ENCODE data around the gene PLA2G2C. TPM values are rescaled to one million over a fixed set of nuclear protein-coding genes. Genes with fewer than 3 reads are reported as not detected.
"Not testable (repeated sequence)": the region's sequence is repeated elsewhere in the genome, so short reads cannot be mapped to it uniquely, and the experiment has no call there.

The PLA2G2C gene
- total RNA-seq, 1 donor from 2014 or later: 0.28 TPM

DNA sequence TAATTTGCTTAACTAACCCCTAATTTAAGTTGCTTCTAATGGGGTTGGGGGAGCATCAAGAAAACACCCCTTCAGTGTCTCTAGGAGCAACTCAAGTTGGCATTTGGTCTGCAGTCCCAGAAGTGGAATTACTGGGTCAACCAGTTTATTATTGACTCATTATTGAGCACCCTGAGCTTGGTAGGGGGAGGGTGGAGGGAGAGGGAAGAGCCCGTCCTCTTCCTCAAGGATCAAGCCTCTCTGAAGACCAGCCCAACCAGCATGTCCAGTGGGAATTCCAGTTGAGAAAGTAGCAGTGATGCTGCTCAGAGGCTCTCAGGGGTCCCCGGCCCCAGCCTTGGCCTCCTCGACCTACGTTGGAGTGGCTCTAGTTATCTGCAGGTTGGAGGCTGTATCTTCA is 49.3 kb downstream of the PLA2G2C start:
- peaks cover 14% of the 10 kb centered on the region for H3K27me3 Mint-ChIP-seq
- no peak overlapping the region for H3K4me3 Mint-ChIP-seq
- H3K9me3 Mint-ChIP-seq: peaks cover 3% of the 10 kb centered on the region
- no peak for DNase-seq
- no peaks in the 10 kb centered on the region for H3K36me3 Mint-ChIP-seq (ENCODE audit: low read depth)
- H3K27ac Mint-ChIP-seq: no peak overlapping the region
- H3K4me1 Mint-ChIP-seq: no peaks in the 10 kb centered on the region
- intact Hi-C loops (cut with micrococcal nuclease): no loop called here

DNA sequence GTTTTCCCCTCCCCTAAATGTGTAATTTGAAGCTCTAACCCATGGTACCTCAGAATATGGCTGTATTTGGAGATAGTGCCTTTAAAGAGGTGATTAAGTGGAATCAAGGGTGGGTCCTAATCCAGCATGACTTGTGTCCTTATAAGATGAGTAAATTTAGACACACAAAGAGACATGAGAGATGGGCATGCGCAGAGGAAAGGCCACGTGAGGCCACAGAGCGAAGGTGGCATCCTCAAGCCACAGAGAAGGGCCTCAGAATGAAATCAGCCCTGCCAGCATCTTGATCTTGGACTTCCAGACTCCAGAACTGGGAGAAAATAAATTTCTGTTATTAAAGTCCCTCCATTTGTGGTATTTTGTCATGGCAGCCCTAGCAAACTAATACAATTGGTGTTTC is 50.1 kb downstream of the PLA2G2C start:
- Mint-ChIP-seq H3K4me1 (no peaks in the 10 kb centered on the region), H3K27ac (no peak overlapping the region), H3K27me3 (peaks cover 17% of the 10 kb centered on the region), H3K9me3 (peaks cover 4% of the 10 kb centered on the region), H3K36me3 (ENCODE audit: low read depth) (no peaks in the 10 kb centered on the region), H3K4me3 (no peak overlapping the region)
- no peak for DNase-seq
- intact Hi-C loops (cut with micrococcal nuclease): no loop called here

GRCh38 chr1:20134995-20135394 is 51.3 kb downstream of the PLA2G2C start:
- no peak overlapping the region for H3K27ac Mint-ChIP-seq
- intact Hi-C loops (cut with micrococcal nuclease): no loop called here
- H3K36me3 Mint-ChIP-seq (ENCODE audit: low read depth): no peaks in the 10 kb centered on the region
- H3K4me3 Mint-ChIP-seq: no peak overlapping the region
- H3K4me1 Mint-ChIP-seq: no peaks in the 10 kb centered on the region
- peaks cover 4% of the 10 kb centered on the region for H3K9me3 Mint-ChIP-seq
- no peak for DNase-seq
- H3K27me3 Mint-ChIP-seq: peaks cover 17% of the 10 kb centered on the region

GRCh38 chr1:20130518-20130917 is 55.8 kb downstream of the PLA2G2C start:
- H3K27ac Mint-ChIP-seq; DNase-seq; H3K9me3 Mint-ChIP-seq; H3K4me3 Mint-ChIP-seq; intact Hi-C loops (cut with micrococcal nuclease); H3K4me1 Mint-ChIP-seq; H3K36me3 Mint-ChIP-seq (ENCODE audit: low read depth): not testable (repeated sequence)
- H3K27me3 Mint-ChIP-seq: peaks cover 14% of the 10 kb centered on the region

DNA sequence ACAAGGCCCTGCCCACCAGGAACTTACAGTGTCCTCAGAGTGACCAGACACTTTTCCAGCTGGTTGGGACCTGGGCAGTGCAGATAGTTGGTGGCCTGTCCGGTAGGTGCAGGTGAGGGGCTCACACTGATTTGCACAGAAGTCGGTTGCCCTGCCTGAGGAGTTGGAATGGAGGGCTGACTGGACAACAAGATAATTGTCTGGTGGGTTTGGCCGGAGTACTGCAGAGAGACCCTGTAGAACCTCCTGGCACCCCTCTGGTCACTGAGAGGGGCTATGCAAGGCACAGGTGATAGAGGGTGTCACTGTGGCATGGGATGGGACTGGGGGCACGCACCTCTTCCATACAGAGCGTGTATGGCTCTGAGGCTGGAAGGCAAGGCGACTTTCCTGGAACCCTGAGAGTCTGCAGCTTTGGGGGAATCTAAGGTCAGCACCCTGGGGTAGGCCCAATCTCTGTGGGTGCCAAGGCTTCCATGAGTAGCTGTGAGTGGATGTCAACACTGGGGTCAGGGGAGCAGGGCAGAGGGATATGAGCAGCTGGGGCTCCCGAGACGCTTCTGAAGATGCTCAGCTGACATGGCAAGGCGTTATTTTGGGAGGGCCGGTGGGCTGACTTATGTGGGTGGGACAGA is 59.4 kb downstream of the PLA2G2C start:
- no peak overlapping the region for H3K27ac Mint-ChIP-seq
- intact Hi-C loops (cut with micrococcal nuclease): no loop called here
- H3K36me3 Mint-ChIP-seq (ENCODE audit: low read depth): no peaks in the 10 kb centered on the region
- H3K9me3 Mint-ChIP-seq: no peaks in the 10 kb centered on the region
- no peak overlapping the region for H3K4me3 Mint-ChIP-seq
- peaks cover 5% of the 10 kb centered on the region for H3K27me3 Mint-ChIP-seq
- no peak for DNase-seq
- no peaks in the 10 kb centered on the region for H3K4me1 Mint-ChIP-seq

DNA sequence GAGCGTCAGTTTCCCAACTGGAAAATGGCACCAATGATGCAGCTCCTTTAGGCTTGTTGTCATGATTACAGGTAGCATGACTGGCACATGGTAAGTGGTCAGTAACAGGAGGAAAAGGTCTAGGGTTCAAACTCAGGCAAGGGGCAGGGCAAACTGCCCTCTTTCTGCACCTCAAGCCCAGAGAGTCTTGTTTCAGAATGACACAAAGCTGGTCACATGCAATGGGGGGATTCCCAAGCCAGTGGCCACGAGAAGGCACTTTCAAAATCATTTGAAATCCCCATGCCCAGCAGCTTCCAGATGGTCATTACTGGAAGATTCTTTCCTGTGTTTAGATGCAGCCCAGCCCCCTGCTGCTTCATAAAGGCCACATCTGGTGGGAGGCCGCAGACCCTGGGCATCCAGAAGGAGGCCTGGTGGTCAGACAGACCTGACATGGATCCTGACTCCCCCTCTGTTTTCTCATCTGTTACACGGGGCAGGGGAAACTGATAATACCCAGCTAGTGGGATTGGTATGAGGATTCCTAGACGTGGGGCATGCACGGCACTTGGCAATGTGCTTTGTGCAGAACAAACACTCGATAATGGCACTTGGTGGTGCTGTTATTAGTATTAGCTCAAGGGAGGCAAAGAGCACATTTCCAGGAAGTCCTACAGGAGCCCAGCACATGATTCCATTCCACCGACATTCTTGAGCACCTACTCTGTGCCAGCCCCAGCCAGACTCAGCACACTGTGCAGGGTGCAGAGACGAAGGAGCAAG is 60.1 kb downstream of the PLA2G2C start:
- DNase-seq: no peak
- intact Hi-C loops (cut with micrococcal nuclease): no loop called here
- no peak overlapping the region for H3K27ac Mint-ChIP-seq
- H3K4me1 Mint-ChIP-seq: no peaks in the 10 kb centered on the region
- H3K27me3 Mint-ChIP-seq: peaks cover 4% of the 10 kb centered on the region
- H3K9me3 Mint-ChIP-seq: no peaks in the 10 kb centered on the region
- H3K4me3 Mint-ChIP-seq: no peak overlapping the region
- H3K36me3 Mint-ChIP-seq (ENCODE audit: low read depth): no peaks in the 10 kb centered on the region

DNA sequence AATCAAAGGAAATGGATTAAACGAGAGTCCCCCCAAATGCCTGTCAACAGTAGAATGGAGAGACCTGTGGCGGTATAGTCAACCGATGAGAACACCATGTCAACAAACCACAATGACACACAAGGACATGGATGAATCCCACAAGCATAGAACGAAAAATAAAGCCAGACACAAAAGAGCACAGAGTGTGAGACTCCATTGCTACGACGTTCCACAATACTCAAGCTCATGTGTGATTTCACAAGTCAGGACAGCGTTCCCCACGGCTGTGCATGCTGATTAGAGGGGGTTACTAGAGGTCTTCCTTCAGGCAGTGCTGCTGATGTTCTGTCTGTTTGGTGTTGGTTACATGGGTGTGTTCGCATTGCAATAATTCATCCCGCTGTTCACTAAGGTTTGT is 61.2 kb downstream of the PLA2G2C start:
- H3K36me3 Mint-ChIP-seq (ENCODE audit: low read depth): no peaks in the 10 kb centered on the region
- no peak overlapping the region for H3K27ac Mint-ChIP-seq
- no peaks in the 10 kb centered on the region for H3K9me3 Mint-ChIP-seq
- peaks cover 7% of the 10 kb centered on the region for H3K27me3 Mint-ChIP-seq
- intact Hi-C loops (cut with micrococcal nuclease): no loop called here
- no peak overlapping the region for H3K4me3 Mint-ChIP-seq
- no peaks in the 10 kb centered on the region for H3K4me1 Mint-ChIP-seq
- no peak for DNase-seq

DNA sequence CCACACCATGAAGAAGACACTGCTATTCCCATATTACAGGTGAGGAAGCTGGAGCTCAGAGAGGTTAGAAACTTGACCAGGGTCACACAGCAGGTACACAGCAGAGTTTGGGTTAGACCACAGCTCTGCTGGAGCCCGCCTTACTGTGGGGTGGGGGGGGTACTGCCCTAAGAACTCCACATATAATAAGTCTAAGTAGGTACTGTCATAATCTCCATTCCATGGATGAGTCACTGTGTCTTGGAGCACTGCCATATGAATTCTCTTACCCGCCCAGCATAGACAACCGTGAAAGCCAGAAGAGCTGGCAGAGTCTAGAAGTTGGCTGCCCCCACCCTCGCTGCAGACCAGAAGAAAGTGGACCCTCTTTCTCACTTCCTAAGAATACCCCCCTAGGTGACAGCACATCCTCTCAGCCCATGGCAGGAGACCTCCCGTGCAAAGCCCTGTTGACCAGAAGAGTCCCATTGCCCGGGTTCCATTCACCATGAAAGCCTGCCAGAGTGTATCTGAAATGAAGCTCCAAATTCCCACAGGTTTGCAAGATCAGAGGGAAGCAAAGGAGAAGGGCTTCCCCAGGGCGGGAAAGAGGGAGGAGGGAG is 61.8 kb downstream of the PLA2G2C start:
- intact Hi-C loops (cut with micrococcal nuclease): no loop called here
- DNase-seq: no peak
- Mint-ChIP-seq H3K4me3 (no peak overlapping the region), H3K27ac (no peak overlapping the region), H3K4me1 (no peaks in the 10 kb centered on the region), H3K36me3 (ENCODE audit: low read depth) (no peaks in the 10 kb centered on the region), H3K27me3 (peaks cover 7% of the 10 kb centered on the region), H3K9me3 (no peaks in the 10 kb centered on the region)

DNA sequence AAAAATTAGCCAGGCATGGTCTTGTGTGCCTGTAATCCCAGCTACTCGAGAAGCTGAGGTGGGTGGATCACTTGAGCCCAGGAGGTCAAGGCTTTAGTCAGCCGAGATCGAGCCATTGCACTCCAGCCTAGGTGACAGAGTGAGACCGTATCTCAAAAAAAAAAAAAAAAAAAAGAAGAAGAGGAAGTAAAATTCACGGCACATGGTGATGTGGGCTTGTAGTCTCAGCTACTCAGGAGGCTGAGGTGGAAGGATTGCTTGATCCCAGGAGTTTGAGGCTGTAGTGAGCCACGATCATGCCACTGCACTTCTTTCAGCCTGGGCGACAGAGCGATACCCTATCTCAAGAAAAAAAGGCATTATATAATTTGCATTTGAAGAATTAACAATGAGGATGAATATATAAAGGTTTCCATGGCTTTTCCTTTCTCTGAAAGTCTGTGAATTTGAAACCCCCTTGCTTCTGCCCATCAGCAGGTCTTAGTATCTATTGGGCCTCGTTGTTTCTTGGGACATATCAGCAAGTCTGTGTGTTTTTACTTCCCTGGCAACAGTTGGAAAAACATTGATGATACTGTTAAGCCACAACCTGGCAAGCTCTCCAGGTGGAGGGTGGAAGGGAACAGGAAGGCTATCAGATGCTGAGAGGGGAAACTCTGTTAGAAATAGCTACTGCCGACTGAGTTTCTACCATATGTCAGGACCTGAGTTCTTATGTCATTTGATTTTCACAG is 62.4 kb downstream of the PLA2G2C start:
- H3K9me3 Mint-ChIP-seq: no peaks in the 10 kb centered on the region
- H3K4me1 Mint-ChIP-seq: no peaks in the 10 kb centered on the region
- intact Hi-C loops (cut with micrococcal nuclease): no loop called here
- no peak overlapping the region for H3K4me3 Mint-ChIP-seq
- DNase-seq: no peak
- peaks cover 7% of the 10 kb centered on the region for H3K27me3 Mint-ChIP-seq
- no peaks in the 10 kb centered on the region for H3K36me3 Mint-ChIP-seq (ENCODE audit: low read depth)
- H3K27ac Mint-ChIP-seq: no peak overlapping the region

DNA sequence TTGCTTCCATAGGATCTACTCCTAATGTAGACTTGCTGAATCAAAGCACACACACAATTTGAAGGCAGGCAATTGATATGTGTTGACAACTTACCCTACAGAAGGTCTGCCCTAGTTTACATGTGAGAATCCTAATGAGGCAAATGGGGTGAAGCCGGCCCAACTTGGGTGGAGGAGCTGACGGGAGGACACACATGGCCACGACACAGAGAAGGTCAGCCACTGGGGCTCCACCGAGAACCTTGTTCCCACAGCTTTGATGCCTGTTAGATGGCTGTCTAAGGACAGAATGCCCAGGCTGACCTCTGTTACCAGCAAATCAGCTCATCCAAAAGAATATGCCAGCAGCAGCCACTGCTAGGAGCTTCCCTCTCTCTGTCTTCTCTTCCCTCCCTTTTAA is 65.5 kb downstream of the PLA2G2C start:
- Mint-ChIP-seq H3K9me3 (no peaks in the 10 kb centered on the region), H3K36me3 (ENCODE audit: low read depth) (no peaks in the 10 kb centered on the region), H3K27me3 (peaks cover 10% of the 10 kb centered on the region), H3K4me1 (no peaks in the 10 kb centered on the region), H3K4me3 (no peak overlapping the region), H3K27ac (no peak overlapping the region)
- no peak for DNase-seq
- intact Hi-C loops (cut with micrococcal nuclease): no loop called here

DNA sequence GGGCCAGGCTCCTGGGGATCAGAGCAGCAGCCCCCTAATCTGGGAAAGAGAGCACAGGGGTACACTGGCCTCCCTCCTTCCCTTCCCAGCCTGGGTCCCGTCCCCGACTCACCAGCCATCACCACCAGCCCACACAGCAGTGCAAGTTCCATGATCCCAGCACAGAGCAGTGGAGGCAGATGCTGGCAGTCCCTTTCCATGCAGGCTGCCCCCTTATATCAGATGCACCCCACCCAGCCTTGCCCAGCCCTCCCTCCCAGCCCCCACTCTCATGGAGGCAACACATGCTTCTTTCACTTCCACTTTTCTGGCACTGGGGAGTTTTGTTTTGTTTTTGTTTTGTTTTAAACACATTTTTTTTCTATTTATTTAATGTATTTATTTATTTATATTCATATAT is 67.0 kb downstream of the PLA2G2C start, which contains the start of gene PLA2G2D:
PLA2G2D (minus strand) TSS at position 190 of the 400 bp plus-strand sequence; CDS start at position 152, 38 bp downstream.
- H3K36me3 Mint-ChIP-seq (ENCODE audit: low read depth): no peaks in the 10 kb centered on the region
- no peak within 1 kb of the TSS for H3K27ac Mint-ChIP-seq
- H3K9me3 Mint-ChIP-seq: no peaks in the 10 kb centered on the region
- peaks cover 10% of the 10 kb centered on the region for H3K27me3 Mint-ChIP-seq
- intact Hi-C loops (cut with micrococcal nuclease): no loop called here
- H3K4me3 Mint-ChIP-seq: no peak within 1 kb of the TSS
- no peaks in the 10 kb centered on the region for H3K4me1 Mint-ChIP-seq
- no peak for DNase-seq

DNA sequence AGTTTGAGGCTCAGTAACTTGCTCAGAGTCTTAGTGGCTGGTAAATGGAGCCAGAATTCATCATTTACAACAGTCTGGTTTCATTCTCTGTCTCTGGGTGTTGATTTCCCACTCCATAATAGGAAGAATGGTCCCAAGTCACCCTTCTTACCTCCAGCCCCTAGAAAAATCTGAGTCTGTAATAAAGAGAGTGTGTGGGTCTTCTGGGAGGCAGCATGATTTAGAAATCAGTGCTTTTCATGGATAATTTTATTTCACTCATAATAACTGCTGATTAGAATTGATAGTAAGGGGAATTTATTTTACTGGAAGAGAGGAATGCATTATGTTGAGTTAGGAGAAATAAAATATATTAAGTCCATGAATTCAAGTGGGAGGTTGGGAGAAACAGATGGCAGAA is 69.1 kb downstream of the PLA2G2C start:
- Mint-ChIP-seq H3K27ac (no peak overlapping the region), H3K4me1 (no peaks in the 10 kb centered on the region), H3K4me3 (no peak overlapping the region), H3K9me3 (no peaks in the 10 kb centered on the region), H3K36me3 (ENCODE audit: low read depth) (no peaks in the 10 kb centered on the region), H3K27me3 (peaks cover 9% of the 10 kb centered on the region)
- DNase-seq: no peak
- intact Hi-C loops (cut with micrococcal nuclease): no loop called here

DNA sequence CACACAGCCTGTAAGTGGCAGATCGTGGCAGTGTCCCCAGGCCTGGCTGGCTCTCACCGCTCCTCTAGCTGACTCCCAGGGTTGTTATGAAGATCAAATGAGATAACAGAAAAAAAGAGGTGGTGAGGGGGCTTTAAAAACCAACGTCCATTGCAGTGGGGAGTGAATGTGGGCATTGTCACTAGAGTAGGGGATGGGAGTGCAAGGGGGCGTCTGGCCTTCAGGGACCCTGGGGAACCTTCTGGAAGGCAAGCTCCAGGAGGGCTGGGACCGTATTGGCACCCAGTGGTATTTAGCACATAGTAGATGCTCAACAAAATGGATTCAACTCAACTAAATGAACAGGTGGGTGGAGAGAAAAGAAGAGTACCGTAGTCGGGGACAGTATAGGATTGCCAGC is 70.4 kb downstream of the PLA2G2C start:
- H3K9me3 Mint-ChIP-seq: no peaks in the 10 kb centered on the region
- peaks cover 3% of the 10 kb centered on the region for H3K27me3 Mint-ChIP-seq
- H3K4me3 Mint-ChIP-seq: no peak overlapping the region
- H3K27ac Mint-ChIP-seq: no peak overlapping the region
- no peak for DNase-seq
- intact Hi-C loops (cut with micrococcal nuclease): no loop called here
- H3K4me1 Mint-ChIP-seq: no peaks in the 10 kb centered on the region
- no peaks in the 10 kb centered on the region for H3K36me3 Mint-ChIP-seq (ENCODE audit: low read depth)

DNA sequence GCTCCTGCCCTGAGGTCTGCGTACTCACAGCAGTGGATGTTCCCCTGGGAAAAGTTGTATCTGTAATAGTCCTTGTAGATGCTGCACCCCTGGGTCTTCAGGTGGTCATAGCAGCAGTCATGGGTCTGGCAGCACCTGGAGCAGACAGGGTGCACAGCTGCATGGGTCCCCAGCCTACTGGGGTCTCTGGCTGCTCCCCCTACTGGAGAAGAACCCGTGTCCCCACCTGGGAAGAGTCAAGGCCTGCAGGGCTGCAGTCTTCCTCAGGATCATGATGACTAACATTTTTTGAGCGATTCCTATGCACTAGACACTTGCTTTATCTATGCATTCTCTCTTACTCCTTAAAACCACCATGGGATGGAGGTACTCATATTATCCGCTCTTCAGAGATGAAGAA is 70.8 kb downstream of the PLA2G2C start:
- Mint-ChIP-seq H3K36me3 (ENCODE audit: low read depth) (no peaks in the 10 kb centered on the region), H3K4me1 (no peaks in the 10 kb centered on the region), H3K27me3 (peaks cover 3% of the 10 kb centered on the region), H3K27ac (no peak overlapping the region), H3K9me3 (no peaks in the 10 kb centered on the region), H3K4me3 (no peak overlapping the region)
- no peak for DNase-seq
- intact Hi-C loops (cut with micrococcal nuclease): no loop called here
